ENCODE results near the gene APBB2.

Gene APBB2

GRCh38 chr4:40778090-40778489, 436.3 kb downstream of the APBB2 start:
- Histone ChIP-seq H3K4me3 (ENCODE audit: low read length) (no peak overlapping the region), H3K4me2 (ENCODE audit: low read length) (no peak overlapping the region), H3K36me3 (ENCODE audit: control insufficient read depth, low read length) (no peaks in the 10 kb centered on the region), H3K9me3 (ENCODE audit: control insufficient read depth, insufficient read depth, low read length) (no peaks in the 10 kb centered on the region), H3K79me2 (ENCODE audit: control insufficient read depth, low read length) (no peaks in the 10 kb centered on the region), H3K27ac (ENCODE audit: low read depth, low read length) (no peak overlapping the region), H3K27me3 (ENCODE audit: control insufficient read depth, low read length) (peaks cover under 1% of the 10 kb centered on the region), H4K20me1 (ENCODE audit: control insufficient read depth, insufficient read depth, low read depth, low read length) (no peaks in the 10 kb centered on the region), H3K9me2 (replicated peaks; ENCODE audit: control insufficient read depth, low read length) (no peaks in the 10 kb centered on the region), H3K4me1 (ENCODE audit: control insufficient read depth, low read length) (no peaks in the 10 kb centered on the region), H3F3A (ENCODE audit: control insufficient read depth, insufficient read depth) (no peaks in the 10 kb centered on the region)
- no peak for TF ChIP-seq CTCF (IDR thresholded peaks at IDR 0.05; ENCODE audit: low read depth, low read length, poor library complexity, severe bottlenecking)
- TF ChIP-seq EZH2phosphoT487 (IDR thresholded peaks at IDR 0.05; ENCODE audit: borderline replicate concordance, low read length): no peak

GRCh38 chr4:40769266-40769665, 445.1 kb downstream of the APBB2 start:
- no peak overlapping the region for H3K4me2 ChIP-seq (ENCODE audit: low read length)
- no peaks in the 10 kb centered on the region for H3F3A ChIP-seq (ENCODE audit: control insufficient read depth, insufficient read depth)
- no peaks in the 10 kb centered on the region for H4K20me1 ChIP-seq (ENCODE audit: control insufficient read depth, insufficient read depth, low read depth, low read length)
- H3K9me3 ChIP-seq (ENCODE audit: control insufficient read depth, insufficient read depth, low read length): no peaks in the 10 kb centered on the region
- H3K36me3 ChIP-seq (ENCODE audit: control insufficient read depth, low read length): no peaks in the 10 kb centered on the region
- TF ChIP-seq CTCF (IDR thresholded peaks at IDR 0.05; ENCODE audit: low read depth, low read length, poor library complexity, severe bottlenecking) (no peak), EZH2phosphoT487 (IDR thresholded peaks at IDR 0.05; ENCODE audit: borderline replicate concordance, low read length) (no peak)
- H3K4me3 ChIP-seq (ENCODE audit: low read length): no peak overlapping the region
- no peaks in the 10 kb centered on the region for H3K9me2 ChIP-seq (replicated peaks; ENCODE audit: control insufficient read depth, low read length)
- H3K4me1 ChIP-seq (ENCODE audit: control insufficient read depth, low read length): no peaks in the 10 kb centered on the region
- no peak overlapping the region for H3K27ac ChIP-seq (ENCODE audit: low read depth, low read length)
- H3K27me3 ChIP-seq (ENCODE audit: control insufficient read depth, low read length): peaks cover 8% of the 10 kb centered on the region
- no peaks in the 10 kb centered on the region for H3K79me2 ChIP-seq (ENCODE audit: control insufficient read depth, low read length)

GRCh38 chr4:40763228-40763716, 451.1 kb downstream of the APBB2 start:
- no peaks in the 10 kb centered on the region for H4K20me1 ChIP-seq (ENCODE audit: control insufficient read depth, insufficient read depth, low read depth, low read length)
- H3K27ac ChIP-seq (ENCODE audit: low read depth, low read length): no peak overlapping the region
- H3K79me2 ChIP-seq (ENCODE audit: control insufficient read depth, low read length): no peaks in the 10 kb centered on the region
- H3K4me2 ChIP-seq (ENCODE audit: low read length): no peak overlapping the region
- H3K27me3 ChIP-seq (ENCODE audit: control insufficient read depth, low read length): no peaks in the 10 kb centered on the region
- no peaks in the 10 kb centered on the region for H3K36me3 ChIP-seq (ENCODE audit: control insufficient read depth, low read length)
- TF ChIP-seq CTCF (IDR thresholded peaks at IDR 0.05; ENCODE audit: low read depth, low read length, poor library complexity, severe bottlenecking) (no peak), EZH2phosphoT487 (IDR thresholded peaks at IDR 0.05; ENCODE audit: borderline replicate concordance, low read length) (no peak)
- H3F3A ChIP-seq (ENCODE audit: control insufficient read depth, insufficient read depth): no peaks in the 10 kb centered on the region
- H3K4me1 ChIP-seq (ENCODE audit: control insufficient read depth, low read length): no peaks in the 10 kb centered on the region
- no peak overlapping the region for H3K4me3 ChIP-seq (ENCODE audit: low read length)
- no peaks in the 10 kb centered on the region for H3K9me3 ChIP-seq (ENCODE audit: control insufficient read depth, insufficient read depth, low read length)
- no peaks in the 10 kb centered on the region for H3K9me2 ChIP-seq (replicated peaks; ENCODE audit: control insufficient read depth, low read length)

Data from DOHH2 (cell line).